HCT116 (cell line): Measurements from ENCODE around the gene ST8SIA2. TPM values are rescaled to one million over a fixed set of nuclear protein-coding genes. Genes with fewer than 3 reads are reported as not detected.

ENCODE experiments used
- ATAC-seq: fragments of 200-7000 bp; cut with Tn5 transposase; 2 replicates; pipeline ENCODE4 v1.9.1; 2020; ENCODE audit warnings: mild to moderate bottlenecking, moderate library complexity
- BruUV-seq: library from RNA; stranded (reverse); fragments of 400-500 nt; replicated peaks from 2 replicates; lab custom pipeline; 2021; lab: Mats Ljungman, UMichigan
- CTCF ChIA-PET: fragments of 300-600 bp; sonication (Branson Sonifier 250); formaldehyde crosslinking; loops from one replicate; lab custom pipeline; 2021; ENCODE audit warnings: antibody characterized with exemption; lab: Charles Lee
- POLR2A ChIA-PET: fragments of 300-600, 350-600 bp; sonication (Branson Sonifier 250); formaldehyde crosslinking; loops from one replicate; lab custom pipeline; 2021; ENCODE audit warnings: antibody characterized with exemption; lab: Charles Lee
- RAD21 ChIA-PET, 2 experiments: fragments of 300-600 bp; sonication (Branson Sonifier 250); formaldehyde crosslinking; loops; one replicate each; lab custom pipeline; 2023; ENCODE audit warnings: low total read pairs in 2 of 2; ENCODE audit not compliant: uncharacterized antibody in 2 of 2, unreplicated experiment in 2 of 2, low non-redundant PET in 1 of 2; lab: Charles Lee
- DNase-seq: peaks from one replicate; pipeline ENCODE4 v3.0.0-alpha.2; 2010; ENCODE audit warnings: low read depth, low spot score
- H2AFZ ChIP-seq: fragments of 200-600 bp; shearing (Covaris generic), sonication (generic); 2 replicates; pipeline ENCODE4 v1.6.1; 2017; ENCODE audit warnings: low read depth, mixed run types, mixed read lengths, antibody characterized with exemption, low read length; ENCODE audit not compliant: poor library complexity, severe bottlenecking
- H3K27ac ChIP-seq: 2 replicates; pipeline ENCODE4 v1.5.1; 2012; ENCODE audit warnings: low read depth, low read length
- H3K27me3 ChIP-seq: fragments of 200-600 bp; sonication (generic); 2 replicates; pipeline ENCODE4 v1.6.1; 2016; ENCODE audit warnings: mixed run types, low read length, mixed read lengths; ENCODE audit not compliant: insufficient read depth
- H3K36me3 ChIP-seq, 2 experiments: fragments of 200-500 bp in 1 of 2; fragments of 200-600 bp in 1 of 2; sonication (Bioruptor generic) in 1 of 2; sonication (generic) in 1 of 2; 2 replicates each; pipeline versions ENCODE4 v1.5.1 to v1.6.1; 2014 to 2016; ENCODE audit warnings: low read length in 2 of 2, inconsistent platforms in 1 of 2, mixed read lengths in 1 of 2, mixed run types in 1 of 2; ENCODE audit not compliant: insufficient read depth in 2 of 2, control insufficient read depth in 1 of 2
- H3K4me1 ChIP-seq, 2 experiments: fragments of 200-600 bp in 1 of 2; sonication (generic) in 1 of 2; 2 replicates each; pipeline versions ENCODE4 v1.5.1 to v1.6.1; 2012 to 2017; ENCODE audit warnings: low read length in 2 of 2, inconsistent platforms in 1 of 2, mild to moderate bottlenecking in 1 of 2, mixed read lengths in 1 of 2, mixed run types in 1 of 2, moderate library complexity in 1 of 2; ENCODE audit not compliant: insufficient read depth in 2 of 2, control insufficient read depth in 1 of 2
- H3K4me2 ChIP-seq: fragments of 200-600 bp; sonication (generic); 2 replicates; pipeline ENCODE4 v1.6.1; 2017; ENCODE audit warnings: mixed run types, low read length, mixed read lengths
- H3K4me3 ChIP-seq, 2 experiments: fragments of 200-600 bp in 1 of 2; sonication (generic) in 1 of 2; replicated peaks in 1 of 2; 2 replicates each; pipeline ENCODE4 v1.5.1; 2011 to 2016; ENCODE audit warnings: low read length in 2 of 2, control low read depth in 1 of 2, low read depth in 1 of 2, mild to moderate bottlenecking in 1 of 2, mixed read lengths in 1 of 2, mixed run types in 1 of 2
- H3K79me2 ChIP-seq: fragments of 200-600 bp; sonication (generic); 2 replicates; pipeline ENCODE4 v1.6.1; 2017; ENCODE audit warnings: mild to moderate bottlenecking, mixed run types, low read length, moderate library complexity, mixed read lengths; ENCODE audit not compliant: insufficient read depth
- H3K9ac ChIP-seq: fragments of 200-600 bp; sonication (generic); 2 replicates; pipeline ENCODE4 v1.6.1; 2016; ENCODE audit warnings: low read length, mixed read lengths
- H3K9me2 ChIP-seq: fragments of 200-600 bp; sonication (generic), shearing (Covaris generic); 2 replicates; pipeline ENCODE4 v1.6.1; 2017; ENCODE audit warnings: mixed run types, mild to moderate bottlenecking, moderate library complexity; ENCODE audit not compliant: insufficient read depth
- H3K9me3 ChIP-seq, 2 experiments: fragments of 200-500 bp in 1 of 2; fragments of 200-600 bp in 1 of 2; sonication (Bioruptor generic) in 1 of 2; sonication (generic) in 1 of 2; 2 replicates each; pipeline ENCODE4 v1.6.1; 2014 to 2017; ENCODE audit warnings: low read length in 2 of 2, mixed read lengths in 2 of 2, inconsistent platforms in 1 of 2, low read depth in 1 of 2, mild to moderate bottlenecking in 1 of 2, mixed run types in 1 of 2, moderate library complexity in 1 of 2; ENCODE audit not compliant: control insufficient read depth in 1 of 2, insufficient read depth in 1 of 2
- H4K20me1 ChIP-seq: fragments of 200-600 bp; sonication (generic), shearing (Covaris generic); 2 replicates; pipeline ENCODE4 v1.6.1; 2017; ENCODE audit warnings: mixed run types, mild to moderate bottlenecking, moderate library complexity; ENCODE audit not compliant: insufficient read depth
- CBX3 ChIP-seq: IDR thresholded peaks from 2 replicates; pipeline ENCODE4 v1.6.1; 2012; ENCODE audit warnings: low read depth
- CEBPB ChIP-seq: IDR thresholded peaks from 2 replicates; pipeline ENCODE4 v1.6.1; 2012; ENCODE audit warnings: low read depth
- EGR1 ChIP-seq: IDR thresholded peaks from 2 replicates; pipeline ENCODE4 v1.6.1; 2012; ENCODE audit warnings: low read depth
- ELF1 ChIP-seq: IDR thresholded peaks from 2 replicates; pipeline ENCODE4 v1.6.1; 2012; ENCODE audit warnings: low read depth, borderline replicate concordance
- EZH2 ChIP-seq: fragments of 200-600 bp; sonication (generic); IDR thresholded peaks from 2 replicates; pipeline ENCODE4 v1.6.1; 2017; ENCODE audit warnings: antibody characterized with exemption, mixed run types
- EZH2phosphoT487 ChIP-seq: fragments of 200-600 bp; IDR thresholded peaks from 2 replicates; pipeline ENCODE4 v1.6.1; 2018; ENCODE audit warnings: antibody characterized with exemption, borderline replicate concordance
- FOSL1 ChIP-seq: IDR thresholded peaks from 2 replicates; pipeline ENCODE4 v1.6.1; 2012; ENCODE audit warnings: low read depth
- JUND ChIP-seq: IDR thresholded peaks from 2 replicates; pipeline ENCODE4 v1.6.1; 2012
- POLR2AphosphoS5 ChIP-seq: IDR thresholded peaks from 2 replicates; pipeline ENCODE4 v1.6.1; 2011; ENCODE audit warnings: mild to moderate bottlenecking, low read depth, low read length, moderate library complexity
- RAD21 ChIP-seq: IDR thresholded peaks from 2 replicates; pipeline ENCODE4 v1.6.1; 2012; ENCODE audit warnings: low read depth, mild to moderate bottlenecking
- SIN3A ChIP-seq: IDR thresholded peaks from 2 replicates; pipeline ENCODE4 v1.6.1; 2012; ENCODE audit warnings: low read depth
- SP1 ChIP-seq: IDR thresholded peaks from 2 replicates; pipeline ENCODE4 v1.6.1; 2012; ENCODE audit warnings: low read depth
- SRF ChIP-seq: IDR thresholded peaks from 2 replicates; pipeline ENCODE4 v1.6.1; 2012; ENCODE audit warnings: low read depth
- TCF7L2 ChIP-seq: IDR thresholded peaks from 2 replicates; pipeline ENCODE4 v1.7.0; 2011; ENCODE audit warnings: borderline replicate concordance, inconsistent platforms; ENCODE audit not compliant: insufficient read depth, insufficient read length; ENCODE audit errors: extremely low read depth
- YY1 ChIP-seq: IDR thresholded peaks from 2 replicates; pipeline ENCODE4 v1.6.1; 2011; ENCODE audit warnings: low read length, low read depth, moderate library complexity, mild to moderate bottlenecking; ENCODE audit not compliant: insufficient replicate concordance; ENCODE audit errors: extremely low read depth
- ZBTB33 ChIP-seq: IDR thresholded peaks from 2 replicates; pipeline ENCODE4 v1.6.1; 2011; ENCODE audit warnings: mild to moderate bottlenecking, low read length, moderate library complexity; ENCODE audit not compliant: insufficient replicate concordance; ENCODE audit errors: extremely low read depth
- ZFX ChIP-seq: fragments of 450-650 bp; IDR thresholded peaks from 2 replicates; pipeline ENCODE4 v1.6.1; 2017
- ZNF274 ChIP-seq: fragments of 200-500 bp; sonication (Bioruptor generic); IDR thresholded peaks from 2 replicates; pipeline ENCODE4 v1.6.1; 2014; ENCODE audit warnings: mild to moderate bottlenecking, low read depth, low read length, inconsistent platforms
- intact Hi-C: fragments of 100-400 bp; cut with micrococcal nuclease; formaldehyde crosslinking; loops from 2 replicates; pipeline ENCODE4 v1.10.0; 2022
- total RNA-seq: library from RNA; stranded (reverse); gene quantifications from one replicate; pipeline ENCODE4 v1.2.1, GENCODE V29; 2021; ENCODE audit not compliant: unreplicated experiment

The ST8SIA2 gene
- total RNA-seq, 1 experiment from 2014 or later = not detected

DNA sequence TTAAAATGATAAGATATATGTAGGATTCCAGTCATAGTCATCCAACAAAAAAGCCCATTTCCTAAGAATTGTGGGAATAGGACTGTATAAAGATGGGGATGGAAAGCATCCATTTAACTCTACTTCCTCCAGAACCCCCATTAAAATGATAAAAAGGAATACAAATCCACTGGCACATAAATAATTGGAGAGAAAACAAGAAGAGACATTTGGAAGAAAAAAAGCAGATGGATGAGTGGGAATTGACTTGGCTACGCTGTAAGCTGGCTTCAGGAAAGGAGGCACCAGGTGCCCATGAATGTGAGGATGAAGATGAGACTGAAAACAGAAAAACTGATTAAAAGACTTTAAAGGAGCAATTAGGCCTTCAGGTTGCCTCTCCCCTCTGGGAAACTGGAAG is 91.8 kb downstream of the ST8SIA2 start (continued):
- TF ChIP-seq ZBTB33 (no peak), ELF1 (no peak), ZFX (no peak), SRF (no peak), TCF7L2 (no peak), EZH2 (no peak), EGR1 (no peak), YY1 (no peak), SIN3A (no peak), JUND (no peak), EZH2phosphoT487 (no peak)
- TF ChIP-seq, all 23 proteins: peak for 0

- H3K36me3 ChIP-seq = no peaks in the 10 kb centered on the region
- no peaks in the 10 kb centered on the region for H3K4me1 ChIP-seq
- H3K4me3 ChIP-seq = no peak overlapping the region
- ChIA-PET RAD21 (no interaction called here), POLR2A (no interaction called here), CTCF (no interaction called here)
- no TSS peak for BruUV-seq
- H2AFZ ChIP-seq = no peak overlapping the region
- no peak for DNase-seq
- H3K9ac ChIP-seq = no peak overlapping the region
- H3K79me2 ChIP-seq = no peaks in the 10 kb centered on the region
- H3K9me2 ChIP-seq = no peaks in the 10 kb centered on the region
- H4K20me1 ChIP-seq = no peaks in the 10 kb centered on the region
- no peak overlapping the region for H3K27ac ChIP-seq
- peaks cover 69% of the 10 kb centered on the region for H3K27me3 ChIP-seq
- ATAC-seq = no peak
- TF ChIP-seq YY1 = no peak
- TF ChIP-seq FOSL1 = no peak
- TF ChIP-seq SRF = no peak
- TF ChIP-seq EZH2phosphoT487 = no peak
- TF ChIP-seq POLR2AphosphoS5 = no peak
- TF ChIP-seq ZNF274 = no peak
- TF ChIP-seq SIN3A = no peak
- TF ChIP-seq SP1 = no peak
- TF ChIP-seq CEBPB = no peak
- TF ChIP-seq CBX3 = no peak
- no peak for TF ChIP-seq RAD21
- no peak for TF ChIP-seq ELF1
- no peak for TF ChIP-seq JUND
- no peak for TF ChIP-seq EGR1
- TF ChIP-seq, all 23 proteins: peak for 0
- Histone ChIP-seq H3K9me3 (peaks cover 0 to 3% of the 10 kb centered on the region in 2 experiments; a peak in 1 of 4 replicates), H3K4me2 (no peak overlapping the region)
- intact Hi-C loops = no loop called here
Measured at GRCh38 chr15:92492551-92493115, 99.0 kb downstream of the ST8SIA2 start.
